H9 (cell line): ENCODE measurements around the gene PDE6G. TPM values are rescaled to one million over a fixed set of nuclear protein-coding genes. Genes with fewer than 3 reads are reported as not detected.

Experiments
- DNase-seq: peaks from one replicate; pipeline ENCODE4 v3.0.0-alpha.2; 2017
- H2AFZ ChIP-seq: one replicate; pipeline ENCODE4 v1.6.1; 2013; ENCODE audit warnings: mild to moderate bottlenecking, low read length, control low read depth, moderate library complexity
- H2AK5ac ChIP-seq: 2 replicates; pipeline ENCODE4 v1.6.1; 2013; ENCODE audit warnings: low read length, control low read depth, mixed read lengths; ENCODE audit not compliant: insufficient read length
- H2BK120ac ChIP-seq: one replicate; pipeline ENCODE4 v1.6.1; 2013; ENCODE audit warnings: low read depth, mild to moderate bottlenecking, low read length, control low read depth, inconsistent platforms; ENCODE audit not compliant: poor library complexity, severe bottlenecking
- H2BK12ac ChIP-seq: 2 replicates; pipeline ENCODE4 v1.6.1; 2013; ENCODE audit warnings: low read length, control low read depth, mixed read lengths, low read depth; ENCODE audit not compliant: insufficient read length
- H2BK15ac ChIP-seq: 2 replicates; pipeline ENCODE4 v1.6.1; 2013; ENCODE audit warnings: low read depth, low read length, control low read depth
- H2BK20ac ChIP-seq: one replicate; pipeline ENCODE4 v1.6.1; 2013; ENCODE audit warnings: low read depth, mild to moderate bottlenecking, low read length, control low read depth, inconsistent platforms; ENCODE audit not compliant: poor library complexity, severe bottlenecking
- H2BK5ac ChIP-seq: 2 replicates; pipeline ENCODE4 v1.6.1; 2013; ENCODE audit warnings: low read length, control low read depth, mixed read lengths; ENCODE audit not compliant: insufficient read length
- H3K14ac ChIP-seq: 2 replicates; pipeline ENCODE4 v1.6.1; 2013; ENCODE audit warnings: low read length, control low read depth; ENCODE audit not compliant: insufficient read depth
- H3K18ac ChIP-seq: 2 replicates; pipeline ENCODE4 v1.6.1; 2013; ENCODE audit warnings: low read depth, mild to moderate bottlenecking, mixed read lengths, low read length, control low read depth; ENCODE audit not compliant: insufficient read length
- H3K23ac ChIP-seq: 2 replicates; pipeline ENCODE4 v1.6.1; 2013; ENCODE audit warnings: low read length, control low read depth, mixed read lengths, low read depth; ENCODE audit not compliant: insufficient read length
- H3K23me2 ChIP-seq: 2 replicates; pipeline ENCODE4 v1.6.1; 2013; ENCODE audit warnings: low read depth, mild to moderate bottlenecking, mixed read lengths, low read length, control low read depth; ENCODE audit not compliant: insufficient read length, poor library complexity, severe bottlenecking
- H3K27ac ChIP-seq: 2 replicates; pipeline ENCODE4 v1.5.1; 2013; ENCODE audit warnings: low read length, control low read depth, mixed read lengths, low read depth; ENCODE audit not compliant: insufficient read length
- H3K27me3 ChIP-seq: 2 replicates; pipeline ENCODE4 v1.6.1; 2013; ENCODE audit warnings: low read length, control low read depth, inconsistent platforms; ENCODE audit not compliant: insufficient read depth
- H3K4ac ChIP-seq: 2 replicates; pipeline ENCODE4 v1.6.1; 2013; ENCODE audit warnings: low read depth, mild to moderate bottlenecking, control low read depth, inconsistent platforms, low read length, moderate library complexity
- H3K4me1 ChIP-seq: 2 replicates; pipeline ENCODE4 v1.6.1; 2013; ENCODE audit warnings: low read length, control low read depth, inconsistent platforms; ENCODE audit not compliant: insufficient read depth
- H3K4me2 ChIP-seq: 2 replicates; pipeline ENCODE4 v1.6.1; 2013; ENCODE audit warnings: low read length, control low read depth, mixed read lengths; ENCODE audit not compliant: insufficient read length, insufficient read depth
- H3K56ac ChIP-seq: 2 replicates; pipeline ENCODE4 v1.6.1; 2013; ENCODE audit warnings: low read depth, mild to moderate bottlenecking, mixed read lengths, low read length, control low read depth; ENCODE audit not compliant: insufficient read length
- H3K79me1 ChIP-seq: 2 replicates; pipeline ENCODE4 v1.6.1; 2013; ENCODE audit warnings: low read depth, mild to moderate bottlenecking, moderate library complexity, low read length, control low read depth, inconsistent platforms; ENCODE audit not compliant: insufficient read depth, poor library complexity, severe bottlenecking
- H3K79me2 ChIP-seq: 2 replicates; pipeline ENCODE4 v1.6.1; 2013; ENCODE audit warnings: low read length, control low read depth, inconsistent platforms; ENCODE audit not compliant: insufficient read depth
- H3K9ac ChIP-seq: 2 replicates; pipeline ENCODE4 v1.6.1; 2013; ENCODE audit warnings: low read length, control low read depth, mixed read lengths; ENCODE audit not compliant: insufficient read length; ENCODE audit errors: extremely low read depth
- H3K9me3 ChIP-seq: one replicate; pipeline ENCODE4 v1.6.1; 2013; ENCODE audit warnings: low read depth, low read length, inconsistent platforms; ENCODE audit not compliant: control insufficient read depth
- H3T11ph ChIP-seq: one replicate; pipeline ENCODE4 v1.6.1; 2013; ENCODE audit warnings: mild to moderate bottlenecking, low read length, control low read depth, inconsistent platforms
- H4K20me1 ChIP-seq: one replicate; pipeline ENCODE4 v1.6.1; 2013; ENCODE audit not compliant: control insufficient read depth, insufficient read length, insufficient read depth
- H4K5ac ChIP-seq: 2 replicates; pipeline ENCODE4 v1.6.1; 2013; ENCODE audit warnings: low read depth, mild to moderate bottlenecking, mixed read lengths, low read length, control low read depth; ENCODE audit not compliant: insufficient read length
- H4K8ac ChIP-seq: replicated peaks from 2 replicates; pipeline ENCODE4 v1.6.1; 2013; ENCODE audit warnings: low read length, control low read depth, mixed read lengths, low read depth; ENCODE audit not compliant: insufficient read length
- H4K91ac ChIP-seq: 2 replicates; pipeline ENCODE4 v1.6.1; 2013; ENCODE audit warnings: low read depth, mild to moderate bottlenecking, moderate library complexity, mixed read lengths, low read length, control low read depth; ENCODE audit not compliant: insufficient read length
- H3K27ac Mint-ChIP-seq, 3 experiments: 2 replicates in 2 of 3; 3 replicates in 1 of 3; pipeline ENCODE4 v1.8.0; 2020 to 2021; ENCODE audit warnings: mixed read lengths in 3 of 3, mild to moderate bottlenecking in 1 of 3, moderate library complexity in 1 of 3
- H3K27me3 Mint-ChIP-seq: 2 replicates; pipeline ENCODE4 v1.8.0; 2021; ENCODE audit warnings: low read depth, mild to moderate bottlenecking, moderate library complexity, mixed read lengths
- H3K36me3 Mint-ChIP-seq, 3 experiments: 2 replicates in 2 of 3; 3 replicates in 1 of 3; pipeline ENCODE4 v1.8.0; 2020 to 2021; ENCODE audit warnings: low read depth in 3 of 3, mixed read lengths in 3 of 3; ENCODE audit not compliant: insufficient read depth in 1 of 3
- H3K4me1 Mint-ChIP-seq, 2 experiments: 2 replicates each; pipeline ENCODE4 v1.8.0; 2020; ENCODE audit warnings: mixed read lengths in 2 of 2
- H3K4me3 Mint-ChIP-seq, 2 experiments: 2 replicates in 1 of 2; 3 replicates in 1 of 2; pipeline ENCODE4 v1.8.0; 2020 to 2021; ENCODE audit warnings: mild to moderate bottlenecking in 2 of 2, mixed read lengths in 2 of 2, moderate library complexity in 1 of 2
- H3K9me3 Mint-ChIP-seq, 2 experiments: 2 replicates in 1 of 2; 3 replicates in 1 of 2; pipeline ENCODE4 v1.8.0; 2020; ENCODE audit warnings: mild to moderate bottlenecking in 2 of 2, mixed read lengths in 2 of 2, moderate library complexity in 1 of 2
- WGBS: extraction: QIAGEN DNeasy Blood & Tissue Kit; methylation state at CpG from one replicate; pipeline ENCODE4 v1.1.7; 2013; ENCODE audit warnings: missing lambda C conversion rate, low lambda C conversion rate, mixed read lengths; ENCODE audit not compliant: insufficient read length; ENCODE audit errors: extremely low coverage; 5-methylcytosine and 5-hydroxymethylcytosine counted together
- total RNA-seq: library from RNA; stranded (reverse); gene quantifications from 2 replicates; pipeline ENCODE4 v1.2.1, GENCODE V29; 2021
- TF ChIP-seq, protein P1 (sequence below): fragments of 200-600 bp; sonication (generic); conservative IDR thresholded peaks from 3 replicates; pipeline ENCODE4 v1.8.0; 2021; ENCODE audit warnings: antibody characterized with exemption, mild to moderate bottlenecking

PDE6G gene
- total RNA-seq, 1 experiment from 2014 or later: 5.7 TPM

DNA sequence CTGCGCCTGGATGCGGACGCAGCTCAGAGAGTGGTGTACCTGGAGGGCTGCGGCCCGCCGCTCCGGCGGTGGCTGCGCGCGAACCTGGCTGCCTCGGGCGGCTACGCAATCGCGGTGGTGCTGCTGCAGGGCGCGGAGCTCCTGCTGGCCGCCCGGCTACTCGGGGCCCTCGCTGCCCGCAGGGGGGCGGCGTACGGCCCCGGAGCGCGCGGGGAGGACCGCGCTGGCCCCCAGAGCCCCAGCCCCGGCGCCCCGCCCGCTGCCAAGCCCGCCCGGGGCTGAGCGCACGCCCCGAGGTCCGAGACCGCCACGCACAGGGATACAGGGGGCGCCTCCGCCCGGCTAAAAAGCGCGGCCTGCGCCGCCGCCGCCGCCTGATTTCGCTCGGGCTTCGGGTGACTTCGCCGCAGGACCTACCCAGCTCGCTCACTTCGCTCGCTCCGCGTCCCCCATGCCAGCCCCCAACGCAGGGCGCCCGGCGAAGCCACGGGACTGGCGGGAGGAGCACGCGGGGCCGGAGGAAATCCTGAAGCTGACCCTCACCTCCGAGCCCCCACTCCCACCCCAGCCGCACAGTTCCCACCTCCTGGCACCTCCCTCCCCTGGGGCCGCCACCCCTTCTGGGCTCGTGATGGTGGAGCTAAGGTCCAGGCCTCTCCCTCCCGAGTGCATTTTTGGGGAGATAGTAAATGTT lies 8.2 kb downstream of the PDE6G start:
- Histone ChIP-seq H2BK20ac (no peak overlapping the region), H4K20me1 (no peaks in the 10 kb centered on the region), H3K4ac (no peak overlapping the region), H4K91ac (no peak overlapping the region), H3K79me2 (no peaks in the 10 kb centered on the region), H2BK15ac (no peak overlapping the region), H2BK5ac (no peak overlapping the region), H3K4me1 (no peaks in the 10 kb centered on the region), H3K27ac (no peak overlapping the region), H2AK5ac (no peak overlapping the region), H3K27me3 (no peaks in the 10 kb centered on the region; the same call in 1 of the 2 replicates), H3K4me2 (no peak overlapping the region), H3K14ac (no peak overlapping the region), H4K8ac (no peak overlapping the region), H3K79me1 (no peaks in the 10 kb centered on the region), H3K9me3 (no peaks in the 10 kb centered on the region), H4K5ac (no peak overlapping the region), H3T11ph (no peak overlapping the region), H3K23me2 (no peaks in the 10 kb centered on the region), H2BK12ac (no peak overlapping the region), H3K23ac (no peak overlapping the region), H3K9ac (no peak overlapping the region), H3K56ac (no peak overlapping the region), H2BK120ac (no peak overlapping the region), H3K18ac (no peak overlapping the region), H2AFZ (no peak overlapping the region)
- Mint-ChIP-seq H3K9me3 (no peaks in the 10 kb centered on the region; a peak in 2 of 5 replicates), H3K4me1 (peaks cover 8 to 10% of the 10 kb centered on the region in 2 experiments; a peak in 3 of 4 replicates), H3K27ac (no peak overlapping the region), H3K27me3 (no peaks in the 10 kb centered on the region; the same call in 1 of the 2 replicates), H3K4me3 (peak overlapping the region in 1 of 2 experiments; percentile 48; a peak in 2 of 5 replicates), H3K36me3 (no peaks in the 10 kb centered on the region)
- TF ChIP-seq, protein P1, sequence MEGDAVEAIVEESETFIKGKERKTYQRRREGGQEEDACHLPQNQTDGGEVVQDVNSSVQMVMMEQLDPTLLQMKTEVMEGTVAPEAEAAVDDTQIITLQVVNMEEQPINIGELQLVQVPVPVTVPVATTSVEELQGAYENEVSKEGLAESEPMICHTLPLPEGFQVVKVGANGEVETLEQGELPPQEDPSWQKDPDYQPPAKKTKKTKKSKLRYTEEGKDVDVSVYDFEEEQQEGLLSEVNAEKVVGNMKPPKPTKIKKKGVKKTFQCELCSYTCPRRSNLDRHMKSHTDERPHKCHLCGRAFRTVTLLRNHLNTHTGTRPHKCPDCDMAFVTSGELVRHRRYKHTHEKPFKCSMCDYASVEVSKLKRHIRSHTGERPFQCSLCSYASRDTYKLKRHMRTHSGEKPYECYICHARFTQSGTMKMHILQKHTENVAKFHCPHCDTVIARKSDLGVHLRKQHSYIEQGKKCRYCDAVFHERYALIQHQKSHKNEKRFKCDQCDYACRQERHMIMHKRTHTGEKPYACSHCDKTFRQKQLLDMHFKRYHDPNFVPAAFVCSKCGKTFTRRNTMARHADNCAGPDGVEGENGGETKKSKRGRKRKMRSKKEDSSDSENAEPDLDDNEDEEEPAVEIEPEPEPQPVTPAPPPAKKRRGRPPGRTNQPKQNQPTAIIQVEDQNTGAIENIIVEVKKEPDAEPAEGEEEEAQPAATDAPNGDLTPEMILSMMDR: no peak
- peak; percentile 47 for DNase-seq
- WGBS: no CpG with 5 or more reads among the region's 78 CpGs
